Peyer's patch (tissue), 4 donors: ENCODE measurements around the gene ABHD12B.

Source experiments
- CTCF ChIP-seq, 6 experiments: fragments of 450-650 bp in 4 of 6; fragments of 200-600 bp in 2 of 6; sonication (generic) in 1 of 6; IDR thresholded peaks; one replicate each; pipeline ENCODE4 v1.5.1; 2017 to 2019; ENCODE audit warnings: antibody characterized with exemption in 6 of 6, mild to moderate bottlenecking in 3 of 6, moderate library complexity in 1 of 6
- POLR2A ChIP-seq, 2 donors: fragments of 450-650 bp; IDR thresholded peaks; one replicate each; pipeline ENCODE4 v1.5.1; 2017; ENCODE audit warnings: antibody characterized with exemption in 2 of 2, mild to moderate bottlenecking in 2 of 2, moderate library complexity in 2 of 2

GRCh38 chr14:50836515-50836914 is 35.3 kb upstream of the ABHD12B start:
- TF ChIP-seq CTCF (IDR thresholded peaks at IDR 0.05) (no peak), POLR2A (IDR thresholded peaks at IDR 0.05) (no peak)
